ENCODE results near the gene SND1.
"Not testable (repeated sequence)": the region's sequence is repeated elsewhere in the genome, so short reads cannot be mapped to it uniquely, and the experiment has no call there.

SND1 gene

GRCh38 chr7:127653396-127653795, 1.4 kb downstream of the SND1 start:
- DNase-seq = no peak

GRCh38 chr7:127654404-127655394, 2.7 kb downstream of the SND1 start:
- DNase-seq = no peak

GRCh38 chr7:127655720-127656119, 3.7 kb downstream of the SND1 start:
- DNase-seq = no peak

- no peak for DNase-seq
These were observed 5.5 kb downstream of the SND1 start for GRCh38 chr7:127657500-127657899.

- DNase-seq = no peak
These were observed 7.1 kb downstream of the SND1 start for GRCh38 chr7:127658970-127659630.

GRCh38 chr7:127665922-127666321, 13.9 kb downstream of the SND1 start:
- no peak for DNase-seq

GRCh38 chr7:127666602-127667001, 14.6 kb downstream of the SND1 start:
- no peak for DNase-seq

GRCh38 chr7:127667017-127667670, 15.2 kb downstream of the SND1 start:
- DNase-seq = no peak

GRCh38 chr7:127667759-127668530, 16.0 kb downstream of the SND1 start:
- no peak for DNase-seq

GRCh38 chr7:127671341-127671740, 19.3 kb downstream of the SND1 start:
- no peak for DNase-seq

GRCh38 chr7:127673902-127674301, 21.9 kb downstream of the SND1 start:
- DNase-seq = no peak

- DNase-seq = no peak
These were observed 22.4 kb downstream of the SND1 start for GRCh38 chr7:127674361-127674760.

GRCh38 chr7:127674923-127675322, 22.9 kb downstream of the SND1 start:
- DNase-seq = not testable (repeated sequence)

GRCh38 chr7:127675721-127676120, 23.7 kb downstream of the SND1 start:
- DNase-seq = no peak

- no peak for DNase-seq
These were observed 25.6 kb downstream of the SND1 start for GRCh38 chr7:127677433-127678230.

- DNase-seq = no peak
These were observed 26.3 kb downstream of the SND1 start for GRCh38 chr7:127678337-127678736.

- no peak for DNase-seq
These were observed 27.0 kb downstream of the SND1 start for GRCh38 chr7:127678947-127679346.

- DNase-seq = no peak
These were observed 29.0 kb downstream of the SND1 start for GRCh38 chr7:127680983-127681382.

- DNase-seq = no peak
These were observed 30.1 kb downstream of the SND1 start for GRCh38 chr7:127682140-127682539.

GRCh38 chr7:127683776-127684681, 32.0 kb downstream of the SND1 start:
- DNase-seq = no peak

Data from GOT3 (cell line).